Central memory CD4-positive, alpha-beta T cell (primary cell): ENCODE measurements around the gene AOPEP.
"Not testable (repeated sequence)": the region's sequence is repeated elsewhere in the genome, so short reads cannot be mapped to it uniquely, and the experiment has no call there.

Source experiments
- DNase-seq: peaks from one replicate; pipeline ENCODE4 v3.0.0; 2022

Gene AOPEP

GRCh38 chr9:94872891-94873511 lies 146.5 kb downstream of the AOPEP start:
- DNase-seq, result no peak

GRCh38 chr9:94874316-94874715 lies 147.8 kb downstream of the AOPEP start:
- no peak for DNase-seq

DNA sequence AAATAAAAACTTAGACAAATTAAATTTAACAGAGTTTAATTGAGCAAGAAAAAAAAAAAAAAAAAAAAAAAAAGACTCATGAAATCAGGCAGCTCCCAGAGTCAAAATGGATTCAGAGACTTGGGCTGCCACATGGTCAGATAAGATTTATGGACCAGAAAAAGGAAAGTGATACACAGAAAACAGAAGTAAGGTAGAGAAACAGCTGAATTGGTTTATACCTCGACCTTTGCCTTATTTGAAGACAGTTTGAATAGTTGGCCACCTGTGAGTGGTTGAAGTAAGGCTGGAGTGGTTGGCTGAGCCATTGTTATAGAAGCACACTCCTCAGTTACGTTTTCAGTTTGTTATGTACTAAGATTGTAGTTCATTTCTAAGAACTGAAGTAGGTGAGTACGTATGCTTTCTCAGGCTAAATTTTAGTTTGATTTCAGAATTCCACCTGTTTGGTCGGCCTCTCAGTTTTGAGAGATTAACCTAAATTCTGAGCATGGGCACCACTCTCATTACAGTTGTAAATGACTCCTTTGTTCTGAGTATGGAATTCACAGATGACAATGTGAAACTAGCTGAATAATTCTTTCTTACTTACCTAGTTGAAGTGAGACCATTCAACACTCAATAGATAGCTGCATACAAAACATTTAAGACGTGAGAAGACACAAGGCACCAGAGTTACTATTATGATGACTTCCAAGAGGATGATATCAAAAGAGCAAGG lies 149.0 kb downstream of the AOPEP start:
- DNase-seq, result no peak

GRCh38 chr9:94878804-94879203 lies 152.3 kb downstream of the AOPEP start:
- DNase-seq, result not testable (repeated sequence)

DNA sequence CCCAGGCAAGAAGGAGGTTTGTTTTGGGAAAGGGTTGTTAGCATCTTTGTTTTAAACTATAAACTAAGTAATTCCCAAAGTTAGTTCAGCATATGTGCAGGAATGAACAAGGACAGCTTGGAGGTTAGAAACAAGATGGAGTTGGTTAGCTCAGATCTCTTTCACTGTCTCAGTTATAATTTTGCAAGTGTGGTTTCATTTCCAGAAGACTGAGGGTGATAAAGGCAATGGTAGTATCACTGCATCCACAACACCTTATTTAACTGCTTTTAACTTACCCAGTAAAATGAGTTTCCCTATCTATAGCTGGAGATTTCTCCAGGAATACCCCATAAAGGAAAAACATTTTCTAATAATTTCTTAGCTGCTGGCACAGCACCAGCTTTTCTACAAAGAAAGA lies 152.7 kb downstream of the AOPEP start:
- DNase-seq, result no peak

DNA sequence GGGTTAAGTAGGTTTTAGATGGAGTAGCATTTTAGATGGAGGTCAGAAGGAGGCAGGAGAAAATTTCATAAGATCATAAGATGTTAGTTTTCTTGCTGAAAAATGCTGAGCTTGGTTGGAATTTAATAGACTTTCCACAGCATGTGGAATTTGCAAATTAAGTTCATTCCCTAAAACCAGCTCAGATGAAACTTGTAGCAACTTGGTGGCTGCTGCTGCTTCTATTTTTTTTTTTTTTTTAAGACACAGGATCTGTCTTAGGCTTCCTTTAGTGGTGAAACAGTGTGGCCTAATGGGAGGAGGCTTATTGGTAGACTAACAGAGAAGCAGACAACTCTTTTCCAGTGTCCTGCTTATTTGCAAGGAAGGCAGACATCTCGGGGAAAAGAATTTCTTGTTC lies 154.5 kb downstream of the AOPEP start:
- DNase-seq, result no peak

GRCh38 chr9:94881454-94881853 lies 155.0 kb downstream of the AOPEP start:
- no peak for DNase-seq

DNA sequence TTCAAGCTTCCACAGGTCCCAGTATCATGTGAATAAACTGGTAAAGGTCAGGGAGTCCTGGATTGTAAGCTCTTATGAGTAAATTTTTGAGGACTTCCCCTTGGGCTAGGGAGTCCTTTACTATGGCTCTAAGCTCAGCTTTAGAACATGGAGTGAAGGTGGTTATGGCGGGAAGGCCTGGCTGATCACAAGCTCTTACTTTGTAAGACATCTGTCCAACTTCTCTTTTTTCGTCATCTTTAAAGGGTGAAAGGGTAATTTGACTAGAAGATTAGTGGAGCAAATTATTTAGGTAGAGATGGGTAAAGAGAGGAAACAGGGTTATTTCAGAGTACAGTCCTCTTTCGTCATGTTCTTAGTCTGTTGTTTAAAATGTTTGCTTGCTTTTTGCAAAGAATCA lies 155.4 kb downstream of the AOPEP start:
- no peak for DNase-seq

- no peak for DNase-seq
These were observed 156.6 kb downstream of the AOPEP start for GRCh38 chr9:94882966-94883641.

DNA sequence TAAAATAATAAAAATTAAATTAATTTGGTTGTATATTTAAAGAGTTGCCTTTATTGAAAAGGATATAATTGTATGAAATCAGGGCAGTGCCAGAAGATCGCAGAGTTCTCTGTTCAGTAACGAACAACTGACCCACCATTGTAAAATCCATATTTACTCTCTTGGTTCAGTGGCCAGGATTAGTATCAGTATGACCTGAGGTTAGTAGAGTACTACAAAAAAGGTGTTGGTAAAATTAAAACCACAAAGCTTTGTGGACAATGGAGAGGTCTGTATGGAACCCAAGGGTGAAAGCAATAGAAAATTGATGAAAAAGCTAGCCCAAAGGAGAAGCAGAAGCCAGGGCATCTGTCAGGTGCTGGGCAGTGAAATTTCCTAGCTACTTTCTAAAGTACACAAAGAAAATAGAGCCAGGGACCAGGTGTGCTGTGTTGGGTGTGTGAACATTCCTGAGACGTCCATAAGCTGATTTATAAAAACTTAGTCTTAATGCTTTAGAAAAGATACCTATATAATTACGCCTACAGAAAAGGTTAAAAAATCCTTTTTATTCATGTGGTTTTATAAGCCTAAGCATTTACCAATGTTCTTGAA lies 159.5 kb downstream of the AOPEP start:
- no peak for DNase-seq

GRCh38 chr9:94887721-94888120 lies 161.2 kb downstream of the AOPEP start:
- no peak for DNase-seq

DNA sequence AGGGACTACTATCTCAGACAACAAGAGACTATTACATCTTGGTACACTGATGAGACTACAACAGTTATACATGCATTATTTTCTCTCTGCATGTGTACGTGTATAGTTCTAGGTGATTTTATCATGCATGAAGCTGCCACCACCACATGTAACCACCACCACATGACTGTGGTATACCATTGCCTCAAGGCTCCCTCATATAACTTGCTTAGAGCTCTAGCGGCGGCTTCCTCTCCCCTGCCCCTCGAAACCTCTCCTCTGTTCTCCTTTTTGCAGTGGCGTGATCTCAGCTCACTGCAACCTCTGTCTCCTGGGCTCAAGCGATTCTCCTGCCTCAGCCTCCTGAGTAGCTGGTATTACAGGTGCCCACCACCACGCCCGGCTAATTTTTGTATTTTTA lies 162.3 kb downstream of the AOPEP start:
- DNase-seq, result no peak

- DNase-seq, result no peak
These were observed 163.1 kb downstream of the AOPEP start for GRCh38 chr9:94889628-94890027.

- no peak for DNase-seq
These were observed 164.7 kb downstream of the AOPEP start for GRCh38 chr9:94891183-94891582.

GRCh38 chr9:94892675-94893074 lies 166.2 kb downstream of the AOPEP start:
- DNase-seq, result no peak

GRCh38 chr9:94894094-94894699 lies 167.7 kb downstream of the AOPEP start:
- no peak for DNase-seq

- no peak for DNase-seq
These were observed 169.2 kb downstream of the AOPEP start for GRCh38 chr9:94895668-94896067.

DNA sequence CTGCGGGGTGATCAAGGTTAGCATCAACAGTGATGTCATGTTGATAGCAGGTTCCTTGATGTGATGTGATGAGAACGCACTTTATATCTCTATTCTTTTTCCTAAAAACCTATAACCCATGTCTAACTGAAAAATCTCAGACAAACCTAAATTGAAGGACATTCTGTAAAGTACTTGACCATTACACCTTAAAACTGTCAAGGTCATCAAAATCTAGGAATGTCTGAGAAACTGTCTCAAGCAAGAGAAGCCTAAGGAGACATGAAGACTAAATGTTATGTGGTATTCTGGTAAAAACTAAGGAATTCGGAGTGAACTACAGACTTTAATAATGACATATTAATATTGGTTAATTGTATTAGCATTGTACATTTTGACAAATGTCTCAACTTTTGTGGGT lies 170.0 kb downstream of the AOPEP start:
- no peak for DNase-seq

GRCh38 chr9:94899464-94900221 lies 173.1 kb downstream of the AOPEP start:
- DNase-seq, result no peak

DNA sequence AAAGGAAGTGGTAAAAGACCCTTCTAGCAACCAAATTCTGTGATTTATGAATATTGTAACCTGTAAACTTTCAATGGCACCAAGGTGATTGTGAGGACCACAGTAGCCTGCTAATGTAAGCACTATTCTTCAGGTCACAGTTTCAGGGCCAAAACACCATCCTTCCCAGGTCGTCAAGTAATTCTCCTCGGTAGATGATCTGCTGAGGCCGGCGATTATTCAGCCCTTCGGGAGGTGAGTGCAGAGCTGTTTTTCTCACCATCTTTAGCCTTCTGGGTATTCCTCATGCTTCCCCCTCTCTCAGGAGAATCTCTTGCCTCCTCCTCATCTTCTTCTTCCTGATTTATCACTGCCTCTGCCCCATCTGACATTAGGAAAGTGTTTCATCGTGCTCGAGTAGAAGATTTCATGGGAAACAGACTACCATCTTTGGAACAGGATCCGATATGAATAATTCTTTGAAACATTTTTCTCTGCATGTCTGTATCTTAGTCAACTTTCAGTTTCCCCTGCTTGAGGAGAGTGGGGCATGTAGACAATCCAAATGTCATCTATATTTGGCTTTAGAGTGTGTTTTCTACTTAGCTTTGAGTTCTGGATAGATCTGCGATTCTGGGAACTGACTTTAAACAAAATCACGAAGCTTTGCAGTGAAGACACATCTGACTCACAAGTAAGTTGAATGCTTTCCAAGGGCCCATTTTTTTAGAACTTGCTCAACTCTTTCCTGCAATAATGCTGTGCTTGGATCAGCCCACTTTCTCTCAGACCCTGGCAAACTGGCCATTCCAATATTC lies 173.9 kb downstream of the AOPEP start:
- DNase-seq, result no peak

- DNase-seq, result no peak
These were observed 174.5 kb downstream of the AOPEP start for GRCh38 chr9:94901019-94901363.

DNA sequence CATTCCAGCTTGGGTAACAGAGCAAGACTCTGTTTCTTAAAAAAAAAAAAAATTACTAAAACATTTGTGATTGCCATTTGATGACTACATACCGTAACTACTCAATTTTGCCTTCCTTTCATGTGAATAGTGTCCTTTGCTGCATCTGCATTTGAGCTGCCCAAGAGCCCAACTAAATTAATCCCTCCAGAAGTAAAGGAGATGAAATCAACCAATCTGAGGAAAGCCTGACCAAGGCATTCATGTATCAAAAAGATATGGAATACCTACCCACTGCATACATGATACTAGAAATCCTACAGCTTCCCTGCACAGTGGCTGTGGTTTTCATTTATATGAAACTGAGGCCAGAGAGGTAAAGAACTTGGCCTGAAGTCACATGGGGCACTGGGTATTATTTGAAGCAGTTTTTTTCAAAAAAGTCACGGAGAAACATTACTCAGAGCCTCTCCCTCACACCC lies 177.5 kb downstream of the AOPEP start:
- DNase-seq, result no peak
